Panc1 (cell line): ENCODE data around the gene RIMKLA. TPM values are rescaled to one million over a fixed set of nuclear protein-coding genes. Genes with fewer than 3 reads are reported as not detected.

ENCODE experiments used
- ATAC-seq: fragments of 200-7000 bp; cut with Tn5 transposase; 2 replicates; pipeline ENCODE4 v1.9.1; 2020; ENCODE audit warnings: mild to moderate bottlenecking, moderate library complexity
- BruUV-seq: library from RNA; stranded (reverse); fragments of 400-500 nt; replicated peaks from 2 replicates; lab custom pipeline; 2021; lab: Mats Ljungman, UMichigan
- CTCF ChIA-PET: fragments of 300-600 bp; sonication (Branson Sonifier 250); formaldehyde crosslinking; loops from one replicate; lab custom pipeline; 2022; ENCODE audit warnings: antibody characterized with exemption; lab: Charles Lee
- POLR2A ChIA-PET: fragments of 300-600 bp; sonication (Branson Sonifier 250); formaldehyde crosslinking; loops from one replicate; lab custom pipeline; 2022; ENCODE audit warnings: antibody characterized with exemption; lab: Charles Lee
- DNase-seq: peaks from one replicate; pipeline ENCODE4 v3.0.0-alpha.2; 2010; ENCODE audit warnings: low read depth, low spot score
- H3K27ac ChIP-seq: 2 replicates; pipeline ENCODE4 v1.5.1; 2011; ENCODE audit warnings: mild to moderate bottlenecking, low read length, inconsistent platforms
- H3K27me3 ChIP-seq: fragments of 200-500 bp; sonication (Bioruptor generic); 2 replicates; pipeline ENCODE4 v1.6.0; 2014; ENCODE audit warnings: low read length, inconsistent platforms; ENCODE audit not compliant: control insufficient read depth, insufficient read depth
- H3K36me3 ChIP-seq: fragments of 200-500 bp; sonication (Bioruptor generic); 2 replicates; pipeline ENCODE4 v1.5.1; 2014; ENCODE audit warnings: inconsistent platforms, mild to moderate bottlenecking, low read length, moderate library complexity; ENCODE audit not compliant: control insufficient read depth, insufficient read depth
- H3K4me1 ChIP-seq: 2 replicates; pipeline ENCODE4 v1.5.1; 2011; ENCODE audit warnings: inconsistent platforms, mild to moderate bottlenecking, low read length, moderate library complexity; ENCODE audit not compliant: control insufficient read depth, insufficient read depth
- H3K4me3 ChIP-seq, 2 experiments: 2 replicates each; pipeline ENCODE4 v1.5.1; 2011 to 2012; ENCODE audit warnings: low read depth in 2 of 2, low read length in 2 of 2, mild to moderate bottlenecking in 2 of 2, inconsistent platforms in 1 of 2, moderate library complexity in 1 of 2
- H3K9me3 ChIP-seq: fragments of 200-500 bp; sonication (Bioruptor generic); 2 replicates; pipeline ENCODE4 v1.5.1; 2014; ENCODE audit warnings: low read depth, mild to moderate bottlenecking, inconsistent platforms, low read length, moderate library complexity; ENCODE audit not compliant: control insufficient read depth, insufficient read depth
- POLR2AphosphoS5 ChIP-seq: IDR thresholded peaks from 2 replicates; pipeline ENCODE4 v1.6.1; 2012; ENCODE audit warnings: mild to moderate bottlenecking, low read depth, low read length, moderate library complexity
- REST ChIP-seq, 2 experiments: IDR thresholded peaks; 2 replicates each; pipeline ENCODE4 v1.6.1; 2011 to 2012; ENCODE audit warnings: low read depth in 2 of 2, control low read depth in 1 of 2, low read length in 1 of 2, mild to moderate bottlenecking in 1 of 2, moderate library complexity in 1 of 2; ENCODE audit not compliant: insufficient read depth in 1 of 2
- SIN3A ChIP-seq: IDR thresholded peaks from 2 replicates; pipeline ENCODE4 v1.6.1; 2012; ENCODE audit warnings: low read depth, mild to moderate bottlenecking, low read length, moderate library complexity, borderline replicate concordance; ENCODE audit not compliant: insufficient read depth
- TCF7L2 ChIP-seq: IDR thresholded peaks from 2 replicates; pipeline ENCODE4 v1.6.1; 2011; ENCODE audit warnings: mild to moderate bottlenecking, low read depth, low read length, inconsistent platforms
- in situ Hi-C: cut with HindIII; loops from 2 replicates; pipeline ENCODE4 v1.10.0; 2016; ENCODE audit warnings: low sequenced_read_pairs, low pct_unique_long_range_greater_than_20kb
- intact Hi-C: fragments of 100-400 bp; cut with micrococcal nuclease; formaldehyde crosslinking; loops from one replicate; pipeline ENCODE4 v1.10.0; 2022; ENCODE audit not compliant: unreplicated experiment
- total RNA-seq: library from RNA; stranded (reverse); gene quantifications from one replicate; pipeline ENCODE4 v1.2.1, GENCODE V29; 2021; ENCODE audit not compliant: unreplicated experiment
- TF ChIP-seq, protein P1 (sequence below): fragments of 450-650 bp; IDR thresholded peaks from 2 replicates; pipeline ENCODE4 v1.5.1; 2017; ENCODE audit warnings: mild to moderate bottlenecking

RIMKLA gene
- total RNA-seq, 1 experiment from 2014 or later, result 13.6 TPM

DNA sequence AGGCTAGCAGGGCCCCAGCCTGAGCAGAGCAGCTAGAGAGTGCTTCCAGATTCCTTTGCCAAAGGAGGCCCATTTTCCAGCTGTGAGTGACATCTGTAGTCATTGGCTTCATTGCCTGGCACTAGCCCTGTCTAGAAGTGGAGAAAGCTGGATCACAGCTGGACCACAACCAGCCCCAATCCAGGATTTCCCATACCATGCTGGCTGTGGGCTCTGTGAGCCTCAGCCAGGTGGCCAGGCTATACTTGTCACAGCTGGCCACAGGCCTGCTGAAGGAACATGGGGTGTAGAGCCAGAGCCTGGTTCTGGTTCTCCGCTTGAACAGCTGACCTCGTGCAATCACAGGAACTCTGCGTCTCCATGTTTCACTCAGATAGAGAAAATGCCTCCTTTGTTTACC lies 36.6 kb downstream of the RIMKLA start:
- Histone ChIP-seq H3K4me1 (no peaks in the 10 kb centered on the region), H3K27me3 (no peaks in the 10 kb centered on the region), H3K9me3 (no peaks in the 10 kb centered on the region), H3K4me3 (no peak overlapping the region), H3K27ac (no peak overlapping the region), H3K36me3 (no peaks in the 10 kb centered on the region)
- BruUV-seq, result no TSS peak
- DNase-seq (no peak), ATAC-seq (no peak)
- in situ Hi-C loops (no loop called here), intact Hi-C loops (no loop called here)
- TF ChIP-seq REST (IDR thresholded peaks at IDR 0.05; ENCODE audit: insufficient read depth in 1 of 2, low read depth in 2 of 2, low read length in 1 of 2) (no peak), POLR2AphosphoS5 (no peak), TCF7L2 (no peak), SIN3A (no peak)
- TF ChIP-seq, protein P1, sequence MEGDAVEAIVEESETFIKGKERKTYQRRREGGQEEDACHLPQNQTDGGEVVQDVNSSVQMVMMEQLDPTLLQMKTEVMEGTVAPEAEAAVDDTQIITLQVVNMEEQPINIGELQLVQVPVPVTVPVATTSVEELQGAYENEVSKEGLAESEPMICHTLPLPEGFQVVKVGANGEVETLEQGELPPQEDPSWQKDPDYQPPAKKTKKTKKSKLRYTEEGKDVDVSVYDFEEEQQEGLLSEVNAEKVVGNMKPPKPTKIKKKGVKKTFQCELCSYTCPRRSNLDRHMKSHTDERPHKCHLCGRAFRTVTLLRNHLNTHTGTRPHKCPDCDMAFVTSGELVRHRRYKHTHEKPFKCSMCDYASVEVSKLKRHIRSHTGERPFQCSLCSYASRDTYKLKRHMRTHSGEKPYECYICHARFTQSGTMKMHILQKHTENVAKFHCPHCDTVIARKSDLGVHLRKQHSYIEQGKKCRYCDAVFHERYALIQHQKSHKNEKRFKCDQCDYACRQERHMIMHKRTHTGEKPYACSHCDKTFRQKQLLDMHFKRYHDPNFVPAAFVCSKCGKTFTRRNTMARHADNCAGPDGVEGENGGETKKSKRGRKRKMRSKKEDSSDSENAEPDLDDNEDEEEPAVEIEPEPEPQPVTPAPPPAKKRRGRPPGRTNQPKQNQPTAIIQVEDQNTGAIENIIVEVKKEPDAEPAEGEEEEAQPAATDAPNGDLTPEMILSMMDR, result no peak
- POLR2A ChIA-PET, result interaction anchor here (0.6 kb wide), 1 partner anchor 194 kb away, joined by 5 read pairs; no protein-coding TSS in a partner anchor
- CTCF ChIA-PET, result no interaction called here

- intact Hi-C loops, result no loop called here
- H3K36me3 ChIP-seq, result no peaks in the 10 kb centered on the region
- H3K4me1 ChIP-seq, result no peaks in the 10 kb centered on the region
- no peak for ATAC-seq
- no peak for TF ChIP-seq REST (IDR thresholded peaks at IDR 0.05; ENCODE audit: insufficient read depth in 1 of 2, low read depth in 2 of 2, low read length in 1 of 2)
- no peak for TF ChIP-seq SIN3A
- no peak for TF ChIP-seq TCF7L2
- no peak for TF ChIP-seq POLR2AphosphoS5
- TF ChIP-seq, protein P1, result no peak
- no peak for DNase-seq
- POLR2A ChIA-PET, result no interaction called here
- no peaks in the 10 kb centered on the region for H3K9me3 ChIP-seq
- CTCF ChIA-PET, result no interaction called here
- no peak overlapping the region for H3K4me3 ChIP-seq
- no TSS peak for BruUV-seq
- no peak overlapping the region for H3K27ac ChIP-seq
- in situ Hi-C loops, result no loop called here
- no peaks in the 10 kb centered on the region for H3K27me3 ChIP-seq
These were observed 37.9 kb downstream of the RIMKLA start for GRCh38 chr1:42418516-42418915.
